Fibroblast of peridontal ligament (primary cell): ENCODE data around the gene SLC10A7.

Source experiments
- DNase-seq: peaks from one replicate; pipeline ENCODE4 v3.0.0-alpha.2; 2010; ENCODE audit errors: extremely low read depth

The SLC10A7 gene

GRCh38 chr4:146257511-146257910, 264.2 kb downstream of the SLC10A7 start:
- no peak for DNase-seq

DNA sequence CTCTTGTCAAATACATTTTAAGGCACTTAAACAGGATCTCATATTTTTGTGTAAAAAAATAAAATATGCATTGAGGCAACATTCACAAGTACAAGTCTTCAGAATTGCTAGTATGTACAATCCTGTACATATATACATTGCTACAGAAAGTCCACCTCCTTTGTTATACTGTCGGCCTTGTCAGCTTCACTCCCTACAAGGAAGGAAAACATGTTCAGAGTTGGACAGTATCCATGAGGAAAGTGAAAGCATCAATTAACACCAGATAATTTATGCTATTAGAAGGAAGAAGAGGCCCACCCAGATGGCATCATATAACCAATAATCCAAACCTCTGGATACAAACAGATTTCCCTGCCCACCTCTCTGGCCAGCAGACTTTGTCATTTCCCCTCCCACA, 265.4 kb downstream of the SLC10A7 start:
- DNase-seq, result no peak

- peak; percentile 33 for DNase-seq
Observed at GRCh38 chr4:146255874-146256273, 265.9 kb downstream of the SLC10A7 start.

- DNase-seq, result no peak
Observed at GRCh38 chr4:146255463-146255862, 266.3 kb downstream of the SLC10A7 start.

DNA sequence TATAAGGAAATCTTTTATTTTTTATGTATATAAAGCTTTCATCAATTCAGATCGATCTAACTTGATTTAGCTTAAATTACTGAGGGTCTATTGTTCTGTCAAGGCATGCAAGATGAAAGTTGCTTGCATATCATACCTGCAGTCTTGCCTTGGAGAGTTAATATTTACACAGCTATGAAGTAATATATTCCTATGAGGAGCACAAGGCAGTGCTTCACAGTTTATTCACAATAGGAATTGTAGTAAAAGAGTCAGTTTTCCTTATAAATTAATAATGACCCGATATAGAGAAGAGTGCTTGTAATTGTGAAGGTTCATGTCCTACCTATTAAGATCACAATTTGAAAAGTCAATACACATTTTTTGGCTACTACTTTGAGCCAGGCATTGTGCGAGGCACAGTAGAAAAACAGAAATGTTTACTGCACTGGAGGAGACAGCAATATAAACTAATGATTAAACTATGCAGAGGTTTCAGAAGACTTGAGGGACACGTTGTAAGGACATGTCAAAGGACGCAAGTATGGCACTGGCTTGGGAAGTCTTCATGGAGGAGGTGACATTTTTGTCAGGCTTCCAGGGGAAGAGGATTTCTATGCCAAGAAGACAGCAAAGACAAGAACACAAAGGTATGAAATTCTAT, 268.6 kb downstream of the SLC10A7 start:
- DNase-seq, result no peak

DNA sequence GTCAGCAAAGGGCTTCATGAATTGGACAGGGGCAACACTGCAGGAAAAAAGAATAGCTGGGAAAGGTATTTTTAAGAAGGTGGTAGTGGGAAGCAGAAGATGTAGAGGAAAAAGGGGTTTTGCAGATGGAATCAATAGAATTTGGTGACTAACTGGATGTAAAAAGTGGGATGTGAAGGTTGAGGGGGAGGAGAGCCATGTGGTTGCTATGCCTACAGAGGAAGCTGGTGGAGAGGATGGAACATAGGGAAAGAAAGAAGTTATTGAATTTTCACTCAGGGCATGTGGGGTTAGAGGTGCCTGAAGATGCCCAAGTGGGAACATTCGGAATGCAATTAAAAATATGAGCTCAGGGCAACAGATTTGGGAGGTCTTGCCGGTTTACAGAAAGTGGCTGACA, 274.4 kb downstream of the SLC10A7 start:
- no peak for DNase-seq

DNA sequence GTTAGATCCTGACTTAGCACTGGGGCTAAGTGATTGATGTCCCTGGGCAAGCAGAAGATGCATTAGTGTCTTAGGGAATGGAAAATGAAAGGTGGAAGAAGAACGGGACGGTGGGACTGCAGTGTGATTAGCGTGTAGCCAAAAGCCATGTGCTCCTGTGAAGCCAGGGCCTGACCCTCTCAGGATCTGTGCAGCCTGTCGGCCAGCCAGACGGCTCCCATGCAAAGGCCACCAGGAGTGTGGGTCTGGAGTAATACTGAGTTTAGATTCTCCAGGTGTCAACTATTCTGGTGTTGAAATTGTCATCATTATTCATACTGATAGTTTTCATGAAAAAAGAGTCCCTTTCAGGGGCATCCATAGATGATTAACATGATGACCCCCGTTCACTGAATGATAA, 275.4 kb downstream of the SLC10A7 start:
- DNase-seq, result no peak

DNA sequence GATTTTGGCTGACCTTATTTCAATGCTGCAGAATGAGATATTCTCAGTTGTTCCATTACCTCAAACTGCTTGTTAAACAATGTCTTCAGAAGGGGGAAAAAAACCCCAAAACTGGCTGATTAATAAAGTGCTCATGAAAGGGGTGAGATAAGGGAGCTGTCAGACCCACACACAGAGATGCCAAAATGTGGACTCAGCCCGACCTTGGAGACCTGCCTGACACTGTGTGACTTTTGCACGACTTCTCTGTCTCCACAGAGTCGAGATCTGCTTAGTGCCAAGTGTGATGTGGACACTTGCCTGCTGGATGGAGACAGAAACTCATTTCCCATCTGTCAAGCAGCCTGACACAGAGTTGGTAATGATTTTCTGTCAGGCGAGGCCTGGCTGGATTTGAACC, 275.9 kb downstream of the SLC10A7 start:
- no peak for DNase-seq

GRCh38 chr4:146245246-146245645, 276.5 kb downstream of the SLC10A7 start:
- DNase-seq, result no peak

- no peak for DNase-seq
Observed at GRCh38 chr4:146244496-146244895, 277.2 kb downstream of the SLC10A7 start.

GRCh38 chr4:146243883-146244277, 277.9 kb downstream of the SLC10A7 start:
- no peak for DNase-seq

- DNase-seq, result no peak
Observed at GRCh38 chr4:146243141-146243882, 278.4 kb downstream of the SLC10A7 start.

DNA sequence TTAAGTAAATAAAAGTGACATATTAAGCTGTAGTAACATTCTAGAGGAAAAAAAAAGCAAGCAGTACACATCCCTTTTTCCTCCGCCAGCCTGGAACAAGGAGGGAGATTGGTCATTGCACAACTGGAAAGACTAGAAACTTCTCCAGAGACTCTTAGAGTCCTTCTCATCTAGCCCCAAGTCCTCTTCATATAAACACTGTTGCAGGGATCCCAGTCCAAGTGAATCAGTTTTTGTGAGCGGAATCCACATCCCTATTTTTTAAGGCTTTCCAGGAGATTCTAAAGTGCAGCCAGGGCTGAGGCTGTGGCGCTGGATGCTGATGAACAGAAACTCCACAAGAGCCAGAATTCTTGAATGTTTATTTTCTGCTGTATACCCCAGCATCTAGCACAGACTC, 283.6 kb downstream of the SLC10A7 start:
- no peak for DNase-seq

DNA sequence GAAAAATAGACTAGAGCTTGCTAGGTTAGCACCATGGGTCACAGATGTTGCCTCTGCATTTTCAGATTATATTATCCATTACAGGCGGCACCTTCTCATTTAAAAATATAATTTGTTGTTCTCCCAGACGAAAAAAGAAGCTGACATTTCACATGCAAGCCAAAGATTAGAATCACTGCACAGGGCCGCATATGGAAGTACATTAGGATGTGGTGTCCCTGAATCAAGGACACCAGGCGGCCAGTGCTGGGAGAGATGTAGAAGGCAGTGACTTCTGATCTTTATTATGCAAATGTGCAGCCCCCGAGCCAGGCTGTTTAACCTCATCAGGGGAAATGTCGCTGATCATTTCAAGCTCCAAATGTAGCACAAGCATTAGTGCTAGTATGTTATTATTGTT, 284.6 kb downstream of the SLC10A7 start:
- no peak for DNase-seq

DNA sequence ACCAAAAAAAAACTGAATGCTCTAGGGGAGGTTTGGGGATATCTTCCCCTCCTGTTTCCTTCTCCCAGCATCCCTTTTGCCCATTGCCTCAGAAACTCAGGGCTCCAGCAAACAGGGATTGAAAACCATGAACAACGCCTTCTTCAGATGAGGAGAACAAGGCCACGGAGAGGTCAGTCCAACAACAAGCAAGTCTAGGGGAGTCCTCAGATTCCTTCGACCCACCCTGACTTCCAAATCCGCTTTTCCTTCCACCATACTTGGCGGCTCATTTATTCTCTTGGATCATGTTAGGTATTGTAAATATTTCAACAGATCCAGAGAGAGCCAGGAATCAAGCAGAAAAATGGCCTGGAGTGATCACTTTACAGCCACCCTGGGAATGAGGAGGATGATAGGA, 285.5 kb downstream of the SLC10A7 start:
- DNase-seq, result no peak

DNA sequence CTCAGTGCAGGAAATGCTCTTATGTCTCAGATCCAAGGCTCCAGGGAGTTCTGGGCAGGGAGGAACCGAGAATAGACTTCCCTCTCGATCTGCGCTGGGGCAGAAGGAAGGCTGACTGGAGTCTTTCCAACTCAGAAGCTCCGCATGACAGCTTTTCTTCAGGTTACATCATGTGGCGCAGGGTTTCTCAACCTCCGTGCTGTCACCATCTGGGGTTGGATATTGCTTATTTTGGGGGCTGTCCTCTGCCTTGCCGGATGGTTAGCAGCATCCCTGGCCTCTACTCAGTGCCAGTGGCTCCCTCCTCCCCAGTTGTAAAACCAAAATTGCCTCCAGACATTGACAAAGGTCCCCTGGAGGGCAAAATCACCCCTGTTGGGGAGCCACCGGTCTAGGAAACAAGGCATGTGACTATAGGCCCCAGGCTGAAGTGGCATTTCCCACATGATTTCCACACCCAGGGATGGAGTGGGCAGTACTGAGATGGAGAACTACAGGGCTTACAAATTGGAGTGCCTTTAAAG, 286.0 kb downstream of the SLC10A7 start:
- DNase-seq, result peak; percentile 45

DNA sequence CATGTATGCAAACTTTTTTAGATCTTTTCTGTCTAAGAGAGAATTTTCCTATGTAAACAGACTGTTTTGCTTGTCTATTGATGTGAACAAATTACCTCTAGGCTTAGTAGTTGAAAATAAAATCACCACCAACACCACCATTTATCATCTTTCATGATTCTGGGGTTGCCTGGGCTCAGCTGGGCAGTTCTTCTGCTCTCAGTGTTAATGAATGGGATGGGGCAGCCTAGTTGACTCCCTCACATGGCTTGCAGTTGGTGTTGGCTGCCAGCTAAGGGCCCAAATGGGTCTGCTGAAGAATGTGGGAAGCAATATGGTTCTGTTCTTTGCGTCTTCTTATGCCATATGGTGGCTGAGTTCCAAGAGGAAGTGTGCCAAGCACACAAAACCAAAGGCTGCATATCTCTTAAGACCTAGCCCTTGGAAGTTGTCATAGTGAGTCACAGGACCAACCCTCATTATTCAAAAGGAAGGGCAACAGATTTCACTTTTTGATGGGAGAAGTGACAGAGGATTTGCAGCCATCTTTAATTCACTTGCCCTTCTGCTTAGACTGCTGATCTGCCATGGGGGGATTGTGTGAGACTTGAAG, 289.5 kb downstream of the SLC10A7 start:
- no peak for DNase-seq

DNA sequence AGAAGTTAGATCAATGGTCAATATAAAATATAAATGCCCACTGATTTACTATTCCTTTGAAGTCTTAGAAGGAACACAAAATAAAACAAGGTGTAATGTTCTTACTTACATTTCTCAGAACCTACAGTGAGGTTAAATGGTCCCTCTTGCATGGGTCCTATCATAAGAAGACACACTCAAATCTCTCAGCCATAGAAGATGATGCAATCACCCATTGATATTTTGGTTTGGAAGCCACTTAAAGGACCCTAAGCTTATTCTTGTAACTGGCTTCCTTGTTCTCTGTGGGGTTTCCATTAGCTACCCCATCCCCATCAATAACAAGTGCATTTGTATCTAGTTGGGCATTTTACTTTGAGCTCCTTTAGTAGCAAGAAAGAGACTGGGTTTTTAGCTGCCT, 292.3 kb downstream of the SLC10A7 start:
- DNase-seq, result no peak

GRCh38 chr4:146224326-146224966, 297.3 kb downstream of the SLC10A7 start:
- DNase-seq, result no peak

GRCh38 chr4:146222313-146222712, 299.4 kb downstream of the SLC10A7 start:
- DNase-seq, result peak; percentile 24

DNA sequence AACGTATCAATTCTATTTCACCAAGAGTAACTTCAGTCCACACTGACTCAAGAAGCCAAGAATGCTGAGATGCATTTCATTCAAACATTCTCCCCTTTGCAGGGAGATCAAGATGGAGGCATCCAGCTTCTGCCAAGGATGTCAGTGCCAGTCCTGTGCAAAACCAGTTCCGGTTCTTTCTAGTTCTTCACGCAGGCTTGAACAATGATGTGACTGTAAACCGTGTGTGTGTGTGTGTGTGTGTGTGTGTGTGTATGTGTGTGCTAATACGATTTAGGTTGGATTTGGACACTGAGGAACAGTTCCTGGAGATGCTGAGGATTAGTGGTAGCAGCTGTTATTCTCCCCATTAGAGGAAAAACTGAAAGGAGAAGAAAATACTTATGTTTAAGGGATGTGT, 307.5 kb downstream of the SLC10A7 start, which contains the start of gene REELD1:
Gene REELD1 (plus strand): TSS at position 301 of the 400 bp plus-strand sequence. CDS start 2,415 bp downstream, outside the sequence.
- no peak for DNase-seq

GRCh38 chr4:146212781-146213180, 309.0 kb downstream of the SLC10A7 start:
- DNase-seq, result no peak
